Ovary (tissue), 9 donors: ENCODE measurements around the gene FLVCR2. TPM values are rescaled to one million over a fixed set of nuclear protein-coding genes. Genes with fewer than 3 reads are reported as not detected.

Experiments
- DNase-seq, 5 donors: peaks; one replicate each; pipeline ENCODE4 v3.0.0-alpha.2; 2019 to 2020
- H3K27ac ChIP-seq, 2 donors: fragments of 200-600 bp; one replicate each; pipeline versions ENCODE4 v1.5.1 to v1.8.0; 2019 to 2022
- H3K27me3 ChIP-seq: fragments of 200-600 bp; one replicate; pipeline ENCODE4 v1.8.0; 2022
- H3K36me3 ChIP-seq: fragments of 200-600 bp; sonication (generic); one replicate; pipeline ENCODE4 v1.5.1; 2019
- H3K4me1 ChIP-seq: one replicate; pipeline ENCODE4 v1.8.1; 2013; ENCODE audit warnings: mild to moderate bottlenecking, moderate library complexity; ENCODE audit not compliant: insufficient read depth
- H3K4me3 ChIP-seq: fragments of 200-600 bp; sonication (generic); one replicate; pipeline ENCODE4 v1.5.1; 2017
- H3K9me3 ChIP-seq, 2 donors: fragments of 200-600 bp in 1 of 2; sonication (generic) in 1 of 2; one replicate each; pipeline versions ENCODE4 v1.5.1 to v1.8.1; 2013 to 2019; ENCODE audit warnings: mild to moderate bottlenecking in 1 of 2, moderate library complexity in 1 of 2
- CTCF ChIP-seq, 3 donors: fragments of 450-650 bp in 2 of 3; fragments of 200-600 bp in 1 of 3; IDR thresholded peaks; one replicate each; pipeline versions ENCODE4 v1.5.1 to v1.8.0; 2016 to 2022; ENCODE audit warnings: antibody characterized with exemption in 3 of 3, mild to moderate bottlenecking in 1 of 3
- EP300 ChIP-seq: sonication (generic); formaldehyde crosslinking; IDR thresholded peaks from one replicate; pipeline ENCODE4 v1.6.1; 2017; ENCODE audit warnings: antibody characterized with exemption
- POLR2A ChIP-seq: fragments of 450-650 bp; IDR thresholded peaks from one replicate; pipeline ENCODE4 v1.6.1; 2017; ENCODE audit warnings: antibody characterized with exemption, mild to moderate bottlenecking, moderate library complexity
- WGBS, 3 donors: extraction: QIAGEN DNeasy Blood & Tissue Kit in 1 of 3; methylation state at CpG; one replicate each; pipeline versions ENCODE4 v1.1.5 to v1.1.7; 2013 to 2017; 5-methylcytosine and 5-hydroxymethylcytosine counted together
- intact Hi-C, 4 donors: fragments of 100-400 bp; cut with DNase I; formaldehyde crosslinking; loops; one replicate each; pipeline versions ENCODE4 v1.11.0 to v1.15.1; 2022 to 2023
- polyA plus RNA-seq, 2 donors: library from polyadenylated mRNA; stranded (reverse); fragments of 200-250 nt in 1 of 2; fragments of 350-450 nt in 1 of 2; fragmentation: Illumina TruSeq in 1 of 2; extraction: RNeasy Lipid Tissue Mini Kit (QIAGEN cat#74804) in 1 of 2; gene quantifications; one replicate each; pipeline ENCODE4 v1.2.3, GENCODE V29; 2013 to 2014
- total RNA-seq, 7 donors: library from RNA; depleted of rRNA in 2 of 7; stranded (reverse); fragments of >200 nt in 2 of 7; fragmentation: NEBNext Ultra II Directional in 3 of 7; extraction: Animal tissue kit (Norgen Biotek cat#: 25700) in 3 of 7; gene quantifications; one replicate each; pipeline versions ENCODE4 v1.1.0 to v1.2.4, GENCODE V29; 2016 to 2023
- donor health status: DM: no; HTN: no; CAD: no; lungs with moderate emphysema.
- donor health status: DM: no; HTN: no; CAD: no.
- donor health status: Bipolar disorder and iron deficiency.
- donor health status: DM: yes; HTN: yes; CAD: no.
- donor health status: DM: no; HTN: no; CAD: no.
- donor health status: DM: yes; HTN: yes; CAD: no.

Gene FLVCR2
- total and polyA plus RNA-seq, 9 donors = 1.5 to 18.4 (median 4.4) TPM

- Histone ChIP-seq H3K36me3 (no peaks in the 10 kb centered on the region), H3K27ac (no peak overlapping the region), H3K4me3 (no peak overlapping the region), H3K27me3 (no peaks in the 10 kb centered on the region), H3K9me3 (no peaks in the 10 kb centered on the region), H3K4me1 (peaks cover under 1% of the 10 kb centered on the region)
- TF ChIP-seq POLR2A (no peak), EP300 (no peak), CTCF (IDR thresholded peaks at IDR 0.05) (no peak)
- intact Hi-C loops = no loop called here
- WGBS, 3 donors = 93 to 97% (median 97%) methylated on average over 1 of the region's 1 CpG
- no peak for DNase-seq
These were observed 75.1 kb downstream of the FLVCR2 start for GRCh38 chr14:75653563-75653962.

DNA sequence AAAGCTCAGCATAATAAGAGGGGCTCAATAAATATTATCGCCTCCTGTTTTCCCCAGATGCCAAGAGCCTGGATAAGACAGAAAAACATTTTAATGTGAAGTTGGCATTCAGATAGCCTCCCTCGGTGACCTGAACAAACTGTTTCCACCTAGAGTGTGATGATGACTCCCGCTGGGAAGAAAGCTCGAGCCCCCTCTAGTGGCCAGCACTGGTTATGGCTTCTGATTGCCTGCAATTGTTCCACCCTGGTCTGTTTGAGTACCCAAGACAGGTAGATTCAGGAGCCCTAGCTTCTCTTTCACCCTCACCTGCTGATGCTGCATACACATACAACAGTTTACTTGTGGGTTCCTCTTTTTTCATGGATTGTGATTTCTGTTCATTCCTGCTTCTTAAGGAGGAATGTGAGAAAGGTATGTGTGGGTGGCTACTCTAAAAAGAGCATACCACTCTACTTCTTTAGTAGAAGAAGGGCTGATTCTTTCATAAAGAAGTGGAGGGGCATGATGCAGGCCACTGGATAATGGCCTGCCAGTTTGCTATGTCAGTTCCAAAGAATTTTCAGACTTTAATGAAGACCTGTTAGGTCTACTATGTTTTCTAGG, 75.8 kb downstream of the FLVCR2 start:
- peak; percentile 69 to 86 (median 82) for DNase-seq
- Histone ChIP-seq H3K36me3 (no peaks in the 10 kb centered on the region), H3K9me3 (no peaks in the 10 kb centered on the region), H3K4me1 (no peaks in the 10 kb centered on the region), H3K27ac (no peak overlapping the region), H3K27me3 (no peaks in the 10 kb centered on the region), H3K4me3 (no peak overlapping the region)
- intact Hi-C loops = loop anchor here in 2 of 4 donors (2.0 kb wide), 1 partner anchor 75 kb away; the partner anchor contains the start of gene FLVCR2 (in 2 of the 2)
- peak; percentile 83 to 87 (median 84) for TF ChIP-seq CTCF (IDR thresholded peaks at IDR 0.05)
- no peak for TF ChIP-seq POLR2A
- TF ChIP-seq EP300 = no peak
- 1 to 4% (median 2%) methylated on average over 4 of the region's 4 CpGs for WGBS, 3 donors

DNA sequence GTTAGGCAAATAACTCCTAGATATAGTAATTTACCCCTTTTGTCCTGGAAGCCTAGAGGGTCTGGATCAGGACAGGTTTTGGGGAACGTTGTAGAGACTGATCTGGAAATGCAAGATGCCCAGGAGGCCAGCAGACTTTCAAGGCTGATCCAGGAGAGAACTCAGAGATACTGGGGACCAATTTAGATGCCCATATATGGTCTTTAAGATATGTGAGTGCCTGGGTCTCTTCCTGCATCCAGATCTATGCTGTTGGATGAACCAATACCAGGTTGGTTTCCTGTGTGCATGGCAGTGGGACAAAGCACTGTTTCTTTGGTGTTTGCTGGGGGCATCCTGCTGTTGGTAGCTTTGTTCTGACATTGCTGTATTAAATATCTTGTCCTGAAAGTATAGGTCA, 76.8 kb downstream of the FLVCR2 start:
- Histone ChIP-seq H3K4me3 (no peak overlapping the region), H3K27me3 (no peaks in the 10 kb centered on the region), H3K27ac (no peak overlapping the region), H3K36me3 (no peaks in the 10 kb centered on the region), H3K9me3 (no peaks in the 10 kb centered on the region), H3K4me1 (peaks cover 5% of the 10 kb centered on the region)
- intact Hi-C loops = loop anchor here in 3 of 4 donors (2.0 to 5.0 kb wide), 2 partner anchors 76 to 78 kb away; partner anchors contain the start of gene FLVCR2 (in 3 of the 3)
- 0% methylated on average over 1 of the region's 1 CpG for WGBS, 3 donors
- TF ChIP-seq POLR2A = no peak
- TF ChIP-seq EP300 = no peak
- no peak for TF ChIP-seq CTCF (IDR thresholded peaks at IDR 0.05)
- no peak for DNase-seq

DNA sequence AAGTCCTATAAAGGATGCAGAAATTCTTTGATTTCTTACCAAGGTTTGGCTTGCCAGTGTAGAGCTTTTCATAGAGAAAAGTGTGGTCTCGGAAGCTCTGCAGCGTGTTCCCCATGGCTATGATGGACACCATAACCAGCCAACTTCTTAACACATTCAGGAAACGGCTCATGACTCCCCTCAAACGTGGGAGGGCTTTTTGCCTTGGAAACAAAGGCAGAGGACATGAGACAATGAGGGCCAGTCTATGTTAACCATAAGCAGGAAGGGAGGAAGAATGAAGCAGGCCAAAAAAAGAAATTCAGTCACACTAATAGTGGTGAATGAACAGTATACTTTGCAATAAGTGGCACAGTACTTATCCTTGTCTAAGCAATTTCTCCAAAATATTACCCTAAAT, 78.9 kb downstream of the FLVCR2 start:
- Histone ChIP-seq H3K4me1 (peaks cover 5% of the 10 kb centered on the region), H3K27ac (no peak overlapping the region)
- intact Hi-C loops = loop anchor here in 2 of 4 donors (2.0 to 5.0 kb wide), 2 partner anchors 80 to 81 kb away; partner anchors contain the start of gene FLVCR2 (in 1 of the 2)

More for the DNA sequence above, 78.9 kb downstream of the FLVCR2 start:
- DNase-seq = no peak
- Histone ChIP-seq H3K4me3 (no peak overlapping the region), H3K36me3 (no peaks in the 10 kb centered on the region), H3K9me3 (no peaks in the 10 kb centered on the region), H3K27me3 (no peaks in the 10 kb centered on the region)
- TF ChIP-seq CTCF (IDR thresholded peaks at IDR 0.05) (no peak), POLR2A (no peak), EP300 (no peak)
- WGBS, 3 donors = 57 to 70% (median 66%) methylated on average over 4 of the region's 4 CpGs
